K562 (cell line): Measurements from ENCODE around the gene EHMT2. TPM values are rescaled to one million over a fixed set of nuclear protein-coding genes. Genes with fewer than 3 reads are reported as not detected.

Experiments
- E2F3 ChIP-seq: fragments of 250-450 bp; sonication (Bioruptor Pico); IDR thresholded peaks from 2 replicates; pipeline ENCODE4 v1.4.0; 2020; ENCODE audit warnings: mild to moderate bottlenecking
- EHMT2 ChIP-seq: fragments of 450-650 bp; IDR thresholded peaks from 2 replicates; pipeline ENCODE4 v1.6.1; 2018; ENCODE audit warnings: antibody characterized with exemption
- FOXA3 ChIP-seq, 2 experiments: fragments of 450-650 bp in 1 of 2; sonication (generic) in 1 of 2; formaldehyde crosslinking; IDR thresholded peaks in 1 of 2; conservative IDR thresholded peaks in 1 of 2; 2 replicates each; pipeline versions ENCODE4 v1.4.0 to v1.8.0; 2020 to 2022; ENCODE audit warnings: mild to moderate bottlenecking in 2 of 2, missing genetic modification reagents in 1 of 2
- HDAC2 ChIP-seq: fragments of 450-650 bp; IDR thresholded peaks from 2 replicates; pipeline ENCODE4 v1.6.1; 2016; ENCODE audit warnings: mild to moderate bottlenecking
- HDGF ChIP-seq: fragments of 450-650 bp; IDR thresholded peaks from 2 replicates; pipeline ENCODE4 v1.6.1; 2016
- HMGN3 ChIP-seq: IDR thresholded peaks from 2 replicates; pipeline ENCODE4 v1.6.1; 2011; ENCODE audit warnings: borderline replicate concordance, low read depth, mild to moderate bottlenecking, mixed read lengths, low read length; ENCODE audit not compliant: insufficient read length; ENCODE audit errors: extremely low read depth
- MXI1 ChIP-seq: IDR thresholded peaks from 2 replicates; pipeline ENCODE4 v1.6.1; 2011; ENCODE audit warnings: low read depth, mild to moderate bottlenecking, improper control_type of control experiment, low read length
- MYBL2 ChIP-seq, 2 experiments: fragments of 450-650 bp in 1 of 2; sonication (generic) in 1 of 2; formaldehyde crosslinking in 1 of 2; IDR thresholded peaks; 2 replicates each; pipeline versions ENCODE4 v1.6.1 to v1.8.1; 2017 to 2022; ENCODE audit warnings: borderline replicate concordance in 1 of 2, inconsistent platforms in 1 of 2, low read depth in 1 of 2, mild to moderate bottlenecking in 1 of 2, missing genetic modification reagents in 1 of 2, moderate library complexity in 1 of 2
- NBN ChIP-seq: fragments of 450-650 bp; IDR thresholded peaks from 2 replicates; pipeline ENCODE4 v1.6.1; 2016; ENCODE audit warnings: low read depth, mild to moderate bottlenecking
- POLR2AphosphoS5 ChIP-seq: IDR thresholded peaks from 2 replicates; pipeline ENCODE4 v1.6.1; 2011; ENCODE audit warnings: mild to moderate bottlenecking, low read depth, low read length, moderate library complexity; ENCODE audit not compliant: control insufficient read depth, insufficient read depth
- STAT5B ChIP-seq: fragments of 250-450 bp; sonication (Bioruptor Pico); IDR thresholded peaks from 2 replicates; pipeline ENCODE4 v1.8.0; 2021; ENCODE audit warnings: mild to moderate bottlenecking, inconsistent platforms
- TRIM25 ChIP-seq: fragments of 450-650 bp; IDR thresholded peaks from 2 replicates; pipeline ENCODE4 v1.7.0; 2016; ENCODE audit warnings: borderline replicate concordance
- ZBTB43 ChIP-seq: sonication (generic); formaldehyde crosslinking; IDR thresholded peaks from 2 replicates; pipeline ENCODE4 v1.8.0; 2023; ENCODE audit warnings: mild to moderate bottlenecking, missing genetic modification reagents
- ZNF165 ChIP-seq: fragments of 250-450 bp; sonication (Bioruptor Pico); IDR thresholded peaks from 2 replicates; pipeline ENCODE4 v1.4.0; 2020; ENCODE audit warnings: borderline replicate concordance
- polyA plus RNA-seq, 8 experiments: library from polyadenylated mRNA; depleted of rRNA in 4 of 8; stranded (reverse) in 5 of 8; unstranded in 3 of 8; fragments of >200 nt; fragmentation: Nextera tagmentation in 2 of 8; fragmentation: Illumina TruSeq in 1 of 8; extraction: Ambion mirVana in 2 of 8; extraction: Trizol in 1 of 8; gene quantifications; 2 replicates each; pipeline versions ENCODE4 v1.2.1 to v1.2.3, GENCODE V29; 2011 to 2014; ENCODE audit warnings: inconsistent platforms in 1 of 8, missing spikeins in 1 of 8
- total RNA-seq, 7 experiments: library from RNA; depleted of rRNA in 6 of 7; stranded (reverse); fragments of >200 nt in 6 of 7; fragmentation: Illumina TruSeq in 2 of 7; extraction: Trizol in 2 of 7; gene quantifications; 2 replicates each; pipeline versions ENCODE4 v1.2.1 to v1.2.3, GENCODE V29; 2011 to 2021; ENCODE audit warnings: low replicate concordance in 1 of 7
- TF ChIP-seq, protein P1 (sequence below): sonication (generic); formaldehyde crosslinking; IDR thresholded peaks from 2 replicates; pipeline ENCODE4 v1.8.0; 2022; ENCODE audit warnings: mild to moderate bottlenecking, missing genetic modification reagents, borderline replicate concordance
- TF ChIP-seq, protein P2 (sequence below): fragments of 250-450 bp; sonication (Bioruptor Pico); IDR thresholded peaks from 2 replicates; pipeline ENCODE4 v1.5.1; 2021; ENCODE audit warnings: mild to moderate bottlenecking
- TF ChIP-seq, protein P3 (sequence below): fragments of 200-800 bp; sonication (Bioruptor generic); IDR thresholded peaks from 2 replicates; pipeline ENCODE4 v1.6.1; 2017; ENCODE audit warnings: missing genetic modification characterization, missing compliant biosample characterization

EHMT2 gene
- total and polyA plus RNA-seq, 9 of the 15 experiments (the other 6 are each of a cell fraction or from before 2014, with no cell fraction given) = 2.1 to 63.8 (median 38.5) TPM

DNA sequence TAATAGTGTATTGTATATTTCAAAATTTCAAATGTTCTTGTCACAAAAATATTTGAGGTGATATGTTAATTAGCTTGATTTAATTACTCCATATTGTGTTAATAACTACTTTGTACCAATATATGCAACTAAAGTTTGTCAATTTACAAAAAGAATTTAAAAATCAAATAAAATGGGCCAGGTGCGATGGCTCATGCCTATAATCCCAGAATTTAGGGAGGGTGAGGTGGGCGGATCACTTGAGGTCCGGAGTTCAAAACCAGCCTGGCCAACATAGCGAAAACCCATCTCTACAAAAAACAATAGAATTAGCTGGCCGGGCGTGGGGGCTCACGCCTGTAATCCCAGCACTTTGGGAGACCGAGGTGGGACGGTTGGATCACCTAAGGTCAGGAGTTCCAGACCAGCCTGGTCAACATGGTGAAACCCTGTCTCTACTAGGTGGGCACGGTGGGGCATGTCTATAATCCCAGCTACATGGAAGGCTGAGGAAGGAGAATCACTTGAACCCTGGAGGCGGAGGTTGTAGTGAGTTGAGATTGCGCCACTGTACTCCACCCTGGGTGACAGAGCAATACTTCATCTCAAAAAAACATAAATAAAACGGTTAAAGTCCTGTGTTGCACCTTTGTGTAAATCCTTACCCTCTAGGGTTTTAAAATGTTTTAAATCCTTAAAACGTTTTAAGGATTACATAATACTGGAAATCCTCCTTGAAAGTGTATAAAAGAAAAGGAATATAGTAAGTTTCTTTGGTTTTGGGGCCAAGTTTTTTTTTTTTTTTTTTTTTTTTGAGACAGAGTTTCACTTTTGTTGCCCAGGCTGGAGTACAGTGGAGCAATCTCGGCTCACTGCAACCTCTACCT lies 65.9 kb downstream of the EHMT2 start (continued):
- TF ChIP-seq, protein P1, sequence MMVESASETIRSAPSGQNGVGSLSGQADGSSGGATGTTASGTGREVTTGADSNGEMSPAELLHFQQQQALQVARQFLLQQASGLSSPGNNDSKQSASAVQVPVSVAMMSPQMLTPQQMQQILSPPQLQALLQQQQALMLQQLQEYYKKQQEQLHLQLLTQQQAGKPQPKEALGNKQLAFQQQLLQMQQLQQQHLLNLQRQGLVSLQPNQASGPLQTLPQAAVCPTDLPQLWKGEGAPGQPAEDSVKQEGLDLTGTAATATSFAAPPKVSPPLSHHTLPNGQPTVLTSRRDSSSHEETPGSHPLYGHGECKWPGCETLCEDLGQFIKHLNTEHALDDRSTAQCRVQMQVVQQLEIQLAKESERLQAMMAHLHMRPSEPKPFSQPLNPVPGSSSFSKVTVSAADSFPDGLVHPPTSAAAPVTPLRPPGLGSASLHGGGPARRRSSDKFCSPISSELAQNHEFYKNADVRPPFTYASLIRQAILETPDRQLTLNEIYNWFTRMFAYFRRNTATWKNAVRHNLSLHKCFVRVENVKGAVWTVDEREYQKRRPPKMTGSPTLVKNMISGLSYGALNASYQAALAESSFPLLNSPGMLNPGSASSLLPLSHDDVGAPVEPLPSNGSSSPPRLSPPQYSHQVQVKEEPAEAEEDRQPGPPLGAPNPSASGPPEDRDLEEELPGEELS (CRISPR knock-in tag) = 0 out of 2 replicates have a peak, but pooled peaks have one; percentile 43
- peak; percentile 66; the same call in 1 of the 2 replicates for TF ChIP-seq HDAC2
- TF ChIP-seq POLR2AphosphoS5 = peak; percentile 18; the same call in 1 of the 2 replicates
- peak; percentile 64; the same call in 1 of the 2 replicates for TF ChIP-seq E2F3
- peak; percentile 70; the same call in 1 of the 2 replicates for TF ChIP-seq NBN
- TF ChIP-seq, protein P2, sequence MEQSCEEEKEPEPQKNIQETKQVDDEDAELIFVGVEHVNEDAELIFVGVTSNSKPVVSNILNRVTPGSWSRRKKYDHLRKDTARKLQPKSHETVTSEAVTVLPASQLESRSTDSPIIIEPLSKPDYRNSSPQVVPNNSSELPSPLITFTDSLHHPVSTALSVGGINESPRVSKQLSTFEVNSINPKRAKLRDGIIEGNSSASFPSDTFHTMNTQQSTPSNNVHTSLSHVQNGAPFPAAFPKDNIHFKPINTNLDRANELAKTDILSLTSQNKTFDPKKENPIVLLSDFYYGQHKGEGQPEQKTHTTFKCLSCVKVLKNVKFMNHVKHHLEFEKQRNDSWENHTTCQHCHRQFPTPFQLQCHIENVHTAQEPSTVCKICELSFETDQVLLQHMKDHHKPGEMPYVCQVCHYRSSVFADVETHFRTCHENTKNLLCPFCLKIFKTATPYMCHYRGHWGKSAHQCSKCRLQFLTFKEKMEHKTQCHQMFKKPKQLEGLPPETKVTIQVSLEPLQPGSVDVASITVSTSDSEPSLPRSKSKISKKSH = no peak
- 0 out of 2 replicates have a peak, but pooled peaks have one; percentile 29 for TF ChIP-seq TRIM25
- TF ChIP-seq, protein P3, sequence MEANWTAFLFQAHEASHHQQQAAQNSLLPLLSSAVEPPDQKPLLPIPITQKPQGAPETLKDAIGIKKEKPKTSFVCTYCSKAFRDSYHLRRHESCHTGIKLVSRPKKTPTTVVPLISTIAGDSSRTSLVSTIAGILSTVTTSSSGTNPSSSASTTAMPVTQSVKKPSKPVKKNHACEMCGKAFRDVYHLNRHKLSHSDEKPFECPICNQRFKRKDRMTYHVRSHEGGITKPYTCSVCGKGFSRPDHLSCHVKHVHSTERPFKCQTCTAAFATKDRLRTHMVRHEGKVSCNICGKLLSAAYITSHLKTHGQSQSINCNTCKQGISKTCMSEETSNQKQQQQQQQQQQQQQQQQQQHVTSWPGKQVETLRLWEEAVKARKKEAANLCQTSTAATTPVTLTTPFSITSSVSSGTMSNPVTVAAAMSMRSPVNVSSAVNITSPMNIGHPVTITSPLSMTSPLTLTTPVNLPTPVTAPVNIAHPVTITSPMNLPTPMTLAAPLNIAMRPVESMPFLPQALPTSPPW (CRISPR knock-in tag) = no peak
- TF ChIP-seq FOXA3 (CRISPR knock-in tag; conservative IDR thresholded peaks at IDR 0.05 in 1 of 2, IDR thresholded peaks at IDR 0.05 in 1 of 2) = 0 out of 4 replicates have a peak, but pooled peaks of 1 of the 2 experiments have one; percentile 14
- peak; percentile 54; the same call in 1 of the 2 replicates for TF ChIP-seq MXI1
- TF ChIP-seq ZBTB43 (CRISPR knock-in tag) = 0 out of 2 replicates have a peak, but pooled peaks have one; percentile 13
- TF ChIP-seq EHMT2 = 0 out of 2 replicates have a peak, but pooled peaks have one; percentile 48
- TF ChIP-seq ZNF165 = peak; percentile 89
- peak; percentile 50; the same call in 1 of the 2 replicates for TF ChIP-seq HDGF
- TF ChIP-seq STAT5B = no peak
- TF ChIP-seq HMGN3 = no peak
- no peak for TF ChIP-seq MYBL2 (IDR thresholded peaks at IDR 0.05; ENCODE audit: low read depth)
- no peak for TF ChIP-seq MYBL2 (CRISPR knock-in tag; IDR thresholded peaks at IDR 0.05; ENCODE audit: borderline replicate concordance)
